MCF 10A (cell line): Measurements from ENCODE around the gene TWIST2. TPM values are rescaled to one million over a fixed set of nuclear protein-coding genes. Genes with fewer than 3 reads are reported as not detected.
A peak's percentile ranks its signal among the peaks of the same experiment; 100 is the strongest.

Experiments
- BruUV-seq: library from RNA; stranded (reverse); fragments of 400-500 nt; replicated peaks from 2 replicates; lab custom pipeline; 2021; lab: Mats Ljungman, UMichigan
- CTCF ChIA-PET: fragments of 300-600 bp; sonication (Branson Sonifier 250); formaldehyde crosslinking; extraction: SDS; loops from one replicate; lab custom pipeline; 2021; ENCODE audit warnings: antibody characterized with exemption, inconsistent platforms; lab: Yijun Ruan, JAX
- POLR2A ChIA-PET: fragments of 300-600, 350-650 bp; sonication (Branson Sonifier 250); formaldehyde crosslinking; extraction: SDS; loops from one replicate; lab custom pipeline; 2020; ENCODE audit warnings: antibody characterized with exemption, inconsistent platforms; lab: Yijun Ruan, JAX
- DNase-seq: peaks from one replicate; pipeline ENCODE4 v3.0.0-alpha.2; 2018; ENCODE audit not compliant: unreplicated experiment
- H3K27ac Mint-ChIP-seq: one replicate; pipeline ENCODE4 v1.8.0; 2022; ENCODE audit warnings: mild to moderate bottlenecking, low read depth, mixed read lengths; ENCODE audit not compliant: unreplicated experiment
- H3K27me3 Mint-ChIP-seq: one replicate; pipeline ENCODE4 v1.8.0; 2022; ENCODE audit warnings: mixed read lengths; ENCODE audit not compliant: insufficient read depth, unreplicated experiment
- H3K36me3 Mint-ChIP-seq: one replicate; pipeline ENCODE4 v1.8.0; 2022; ENCODE audit warnings: mild to moderate bottlenecking, moderate library complexity, mixed read lengths; ENCODE audit not compliant: insufficient read depth, unreplicated experiment
- H3K4me1 Mint-ChIP-seq: one replicate; pipeline ENCODE4 v1.8.0; 2022; ENCODE audit warnings: mixed read lengths; ENCODE audit not compliant: insufficient read depth, unreplicated experiment
- H3K4me3 Mint-ChIP-seq: one replicate; pipeline ENCODE4 v1.8.0; 2022; ENCODE audit warnings: mild to moderate bottlenecking, moderate library complexity, mixed read lengths; ENCODE audit not compliant: unreplicated experiment
- H3K9me3 Mint-ChIP-seq: one replicate; pipeline ENCODE4 v1.8.0; 2022; ENCODE audit warnings: mixed read lengths; ENCODE audit not compliant: unreplicated experiment
- intact Hi-C: fragments of 100-400 bp; cut with micrococcal nuclease; formaldehyde crosslinking; loops from 2 replicates; pipeline ENCODE4 v1.14.1; 2022
- total RNA-seq: library from RNA; stranded (reverse); gene quantifications from 2 replicates; pipeline ENCODE4 v1.2.3, GENCODE V29; 2022
- TF ChIP-seq, protein P1 (sequence below): fragments of 200-600 bp; IDR thresholded peaks from one replicate; pipeline ENCODE4 v1.8.0; 2022; ENCODE audit warnings: antibody characterized with exemption, mild to moderate bottlenecking; ENCODE audit not compliant: unreplicated experiment

Gene TWIST2
- total RNA-seq, 1 experiment from 2014 or later, result 30.2 TPM

DNA sequence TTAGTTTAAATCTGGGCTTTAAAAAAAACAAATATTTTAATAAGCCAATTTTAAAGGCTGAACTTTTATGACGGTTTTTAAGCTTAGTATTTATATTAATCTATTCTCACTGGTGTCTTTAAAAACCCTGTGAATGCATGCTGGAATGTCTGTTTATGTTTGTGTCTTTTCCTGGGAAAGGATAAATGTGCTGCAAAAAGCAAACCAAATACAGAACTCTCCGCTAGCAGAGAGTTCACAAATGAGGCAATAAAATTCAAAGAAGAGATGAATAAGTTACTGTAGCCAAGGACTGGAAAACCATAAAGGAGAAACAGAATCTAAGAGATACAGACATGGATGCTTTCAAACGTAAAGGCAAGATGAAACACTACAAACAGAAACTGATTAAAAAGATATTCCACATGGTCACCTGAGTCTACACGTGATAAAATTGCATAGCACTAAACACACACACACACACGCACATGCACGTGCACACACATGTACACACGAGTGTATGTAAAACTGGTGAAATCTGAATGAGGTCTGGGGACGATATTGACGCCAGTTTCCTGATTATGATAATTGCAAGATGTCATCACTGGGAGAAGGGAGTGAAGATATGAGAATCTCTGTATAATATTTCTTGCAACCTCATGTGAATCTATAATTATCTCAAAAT is 4.5 kb downstream of the TWIST2 start:
- TF ChIP-seq, protein P1, sequence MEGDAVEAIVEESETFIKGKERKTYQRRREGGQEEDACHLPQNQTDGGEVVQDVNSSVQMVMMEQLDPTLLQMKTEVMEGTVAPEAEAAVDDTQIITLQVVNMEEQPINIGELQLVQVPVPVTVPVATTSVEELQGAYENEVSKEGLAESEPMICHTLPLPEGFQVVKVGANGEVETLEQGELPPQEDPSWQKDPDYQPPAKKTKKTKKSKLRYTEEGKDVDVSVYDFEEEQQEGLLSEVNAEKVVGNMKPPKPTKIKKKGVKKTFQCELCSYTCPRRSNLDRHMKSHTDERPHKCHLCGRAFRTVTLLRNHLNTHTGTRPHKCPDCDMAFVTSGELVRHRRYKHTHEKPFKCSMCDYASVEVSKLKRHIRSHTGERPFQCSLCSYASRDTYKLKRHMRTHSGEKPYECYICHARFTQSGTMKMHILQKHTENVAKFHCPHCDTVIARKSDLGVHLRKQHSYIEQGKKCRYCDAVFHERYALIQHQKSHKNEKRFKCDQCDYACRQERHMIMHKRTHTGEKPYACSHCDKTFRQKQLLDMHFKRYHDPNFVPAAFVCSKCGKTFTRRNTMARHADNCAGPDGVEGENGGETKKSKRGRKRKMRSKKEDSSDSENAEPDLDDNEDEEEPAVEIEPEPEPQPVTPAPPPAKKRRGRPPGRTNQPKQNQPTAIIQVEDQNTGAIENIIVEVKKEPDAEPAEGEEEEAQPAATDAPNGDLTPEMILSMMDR, result no peak
- H3K9me3 Mint-ChIP-seq, result no peaks in the 10 kb centered on the region
- POLR2A ChIA-PET, result interaction anchor here (0.6 to 5.7 kb wide), 8 partner anchors 11 to 562 kb away, joined by 3 to 54 read pairs (median 5); no protein-coding TSS in a partner anchor
- intact Hi-C loops, result loop anchor here (2.0 kb wide), 1 partner anchor 122 kb away; no protein-coding TSS in a partner anchor
- CTCF ChIA-PET, result interaction anchor here (0.5 to 1.3 kb wide), 2 partner anchors 35 to 66 kb away, joined by 3 to 4 read pairs; no protein-coding TSS in a partner anchor
- peaks cover 20% of the 10 kb centered on the region for H3K36me3 Mint-ChIP-seq
- DNase-seq, result no peak
- H3K27me3 Mint-ChIP-seq, result no peaks in the 10 kb centered on the region
- no peak overlapping the region for H3K4me3 Mint-ChIP-seq
- peak overlapping the region; percentile 27 for H3K27ac Mint-ChIP-seq
- BruUV-seq, result no TSS peak
- peaks cover 13% of the 10 kb centered on the region for H3K4me1 Mint-ChIP-seq

DNA sequence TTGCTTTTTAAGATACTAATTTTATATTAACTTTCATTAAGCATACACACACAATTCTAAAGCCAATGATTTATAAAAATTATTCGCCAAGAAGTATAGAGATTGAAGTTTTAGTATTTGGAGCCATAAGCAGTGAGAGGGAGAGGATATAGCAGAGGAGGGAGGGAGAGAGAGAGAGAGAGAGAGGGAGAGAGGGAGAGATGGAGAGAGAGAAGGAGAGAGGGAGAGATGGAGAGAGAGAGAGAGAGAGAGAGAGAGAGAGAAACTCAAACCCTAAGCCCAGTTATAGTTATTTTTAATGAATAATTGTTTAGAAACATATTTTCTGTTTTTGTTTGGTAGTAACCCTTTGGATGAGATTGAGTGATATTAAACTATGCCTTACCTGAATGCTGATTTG is 5.3 kb downstream of the TWIST2 start:
- BruUV-seq, result no TSS peak
- H3K27me3 Mint-ChIP-seq, result no peaks in the 10 kb centered on the region
- peaks cover 13% of the 10 kb centered on the region for H3K4me1 Mint-ChIP-seq
- H3K9me3 Mint-ChIP-seq, result no peaks in the 10 kb centered on the region
- intact Hi-C loops, result loop anchor here (2.0 kb wide), 1 partner anchor 122 kb away; no protein-coding TSS in a partner anchor
- peaks cover 20% of the 10 kb centered on the region for H3K36me3 Mint-ChIP-seq
- no peak overlapping the region for H3K27ac Mint-ChIP-seq
- H3K4me3 Mint-ChIP-seq, result no peak overlapping the region
- ChIA-PET CTCF (interaction anchor here (0.7 kb wide), 1 partner anchor 69 kb away, joined by 3 read pairs; no protein-coding TSS in a partner anchor), POLR2A (interaction anchor here (0.8 kb wide), 1 partner anchor 62 kb away, joined by 3 read pairs; no protein-coding TSS in a partner anchor)
- no peak for DNase-seq
- TF ChIP-seq, protein P1, result no peak

DNA sequence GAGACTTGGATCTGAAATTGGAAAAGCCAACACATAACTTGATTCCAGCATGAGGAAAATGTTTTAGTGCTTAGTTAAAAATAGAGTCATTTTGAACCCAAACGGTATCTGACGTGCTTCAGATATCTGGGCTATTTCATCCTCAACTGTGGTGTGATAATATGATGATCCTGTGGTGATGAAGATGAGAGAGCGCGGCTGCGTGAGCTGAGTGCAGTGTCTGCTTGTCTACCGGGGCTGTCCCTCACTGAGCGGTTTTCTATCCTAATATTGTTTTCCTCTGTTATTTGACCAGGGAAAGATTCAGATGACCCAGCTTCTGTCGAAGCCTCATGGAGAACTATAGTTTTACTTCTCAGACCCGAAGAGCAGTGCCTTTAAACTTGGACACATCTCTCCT is 5.8 kb downstream of the TWIST2 start:
- ChIA-PET CTCF (interaction anchor here (0.6 to 0.7 kb wide), 3 partner anchors 69 to 483 kb away, joined by 3 read pairs; no protein-coding TSS in a partner anchor), POLR2A (interaction anchor here (0.8 to 1.0 kb wide), 2 partner anchors 16 to 63 kb away, joined by 3 read pairs; no protein-coding TSS in a partner anchor)
- Mint-ChIP-seq H3K27ac (no peak overlapping the region), H3K27me3 (no peaks in the 10 kb centered on the region), H3K36me3 (peaks cover 17% of the 10 kb centered on the region), H3K9me3 (no peaks in the 10 kb centered on the region), H3K4me3 (no peak overlapping the region), H3K4me1 (peaks cover 13% of the 10 kb centered on the region)
- no peak for DNase-seq
- intact Hi-C loops, result loop anchor here (2.0 kb wide), 1 partner anchor 121 kb away; no protein-coding TSS in a partner anchor
- TF ChIP-seq, protein P1, result no peak
- BruUV-seq, result no TSS peak

DNA sequence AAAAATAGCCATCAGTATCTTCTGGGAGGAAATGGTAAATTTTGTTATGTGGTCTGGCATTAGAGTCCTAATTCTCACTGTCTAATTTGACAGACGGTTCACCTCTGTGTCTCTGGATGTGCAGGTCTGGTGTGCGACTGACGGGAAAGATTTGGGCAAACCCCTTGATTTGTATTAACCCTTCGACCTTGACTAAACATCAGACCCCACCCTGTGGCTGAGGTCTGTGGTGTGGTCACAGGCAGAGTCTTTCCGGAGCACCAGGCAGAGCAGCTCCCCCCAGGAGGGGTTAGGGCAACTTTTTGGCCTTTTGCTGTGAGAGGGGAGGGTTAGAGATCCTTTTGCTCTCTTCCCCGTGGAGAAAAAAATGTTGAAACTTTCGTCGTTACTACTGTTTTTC is 6.4 kb downstream of the TWIST2 start:
- Mint-ChIP-seq H3K36me3 (peaks cover 13% of the 10 kb centered on the region), H3K4me3 (no peak overlapping the region), H3K9me3 (no peaks in the 10 kb centered on the region), H3K27ac (no peak overlapping the region), H3K4me1 (peaks cover 13% of the 10 kb centered on the region), H3K27me3 (no peaks in the 10 kb centered on the region)
- POLR2A ChIA-PET, result interaction anchor here (0.8 to 1.0 kb wide), 2 partner anchors 17 to 63 kb away, joined by 3 read pairs; no protein-coding TSS in a partner anchor
- intact Hi-C loops, result no loop called here
- BruUV-seq, result no TSS peak
- CTCF ChIA-PET, result interaction anchor here (0.6 kb wide), 2 partner anchors 286 to 484 kb away, joined by 3 read pairs; no protein-coding TSS in a partner anchor
- no peak for DNase-seq
- TF ChIP-seq, protein P1, result no peak
